Stimulated activated memory B cell treated with anti-CD40 and anti-IgM and Interleukin-4, amounts not matched to agents 10 μg/mL and 1 μg/mL and 100 μg/mL, for 72 hours (primary cell): ENCODE measurements around the gene HS2ST1.
"Not testable (repeated sequence)": the region's sequence is repeated elsewhere in the genome, so short reads cannot be mapped to it uniquely, and the experiment has no call there.

Source experiments
- ATAC-seq: fragments of 150-1000 bp; cut with Tn5 transposase; 2 replicates; pipeline ENCODE4 v1.10.0; 2021
- H3K27ac Mint-ChIP-seq: one replicate; pipeline ENCODE4 v1.8.0; 2022; ENCODE audit warnings: mild to moderate bottlenecking, mixed read lengths
- H3K27me3 Mint-ChIP-seq: one replicate; pipeline ENCODE4 v1.8.0; 2022; ENCODE audit warnings: mixed read lengths
- H3K36me3 Mint-ChIP-seq: one replicate; pipeline ENCODE4 v1.8.0; 2022; ENCODE audit warnings: mixed read lengths
- H3K4me1 Mint-ChIP-seq: one replicate; pipeline ENCODE4 v1.8.0; 2022; ENCODE audit warnings: mixed read lengths
- H3K4me3 Mint-ChIP-seq: one replicate; pipeline ENCODE4 v1.8.0; 2022; ENCODE audit warnings: mild to moderate bottlenecking, moderate library complexity, mixed read lengths
- H3K9me3 Mint-ChIP-seq: one replicate; pipeline ENCODE4 v1.8.0; 2022; ENCODE audit warnings: mixed read lengths

HS2ST1 gene

DNA sequence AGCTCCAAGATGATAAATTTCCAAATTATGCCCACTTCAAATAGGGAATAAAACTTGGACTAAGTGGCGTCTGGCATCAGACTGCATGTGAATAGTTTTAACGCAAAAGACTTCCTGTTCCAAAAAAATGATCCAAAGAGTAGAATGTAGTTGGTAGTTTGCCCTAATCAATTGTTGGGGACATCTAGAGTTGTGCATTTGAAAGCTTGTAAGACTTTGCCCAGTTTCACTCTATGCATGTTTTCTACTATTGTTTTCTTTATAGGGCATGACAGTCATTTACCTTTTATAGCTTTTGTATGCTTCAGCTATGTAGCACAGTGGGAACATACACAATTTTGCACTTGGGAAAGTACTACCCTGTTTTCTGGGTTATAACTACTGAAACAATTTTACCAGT is 86.0 kb downstream of the HS2ST1 start:
- no peak for ATAC-seq
- H3K36me3 Mint-ChIP-seq, result peaks cover 5% of the 10 kb centered on the region
- no peaks in the 10 kb centered on the region for H3K9me3 Mint-ChIP-seq
- H3K4me1 Mint-ChIP-seq, result peaks cover 2% of the 10 kb centered on the region
- no peak overlapping the region for H3K4me3 Mint-ChIP-seq
- H3K27me3 Mint-ChIP-seq, result no peaks in the 10 kb centered on the region
- no peak overlapping the region for H3K27ac Mint-ChIP-seq

DNA sequence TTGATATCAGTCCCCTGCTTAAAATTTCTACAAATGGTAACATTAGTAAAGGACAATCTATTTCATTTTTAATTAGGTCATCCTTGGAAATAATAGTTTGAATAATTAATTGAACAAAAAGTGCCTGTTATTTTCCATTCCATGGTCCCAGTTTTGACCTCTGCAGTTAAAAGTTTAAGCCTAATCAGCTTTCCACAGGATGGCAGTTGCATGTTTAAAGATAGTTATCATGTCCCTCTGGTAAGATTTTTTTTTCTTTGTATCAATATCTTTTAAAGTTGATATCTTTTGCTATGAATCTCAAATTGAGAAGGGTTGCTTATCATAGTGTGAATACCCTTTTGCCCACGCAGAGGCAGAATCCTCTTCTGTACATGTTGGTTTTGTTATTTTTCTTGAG is 90.4 kb downstream of the HS2ST1 start:
- no peaks in the 10 kb centered on the region for H3K9me3 Mint-ChIP-seq
- H3K27me3 Mint-ChIP-seq, result no peaks in the 10 kb centered on the region
- H3K36me3 Mint-ChIP-seq, result no peaks in the 10 kb centered on the region
- no peak overlapping the region for H3K27ac Mint-ChIP-seq
- ATAC-seq, result no peak
- H3K4me1 Mint-ChIP-seq, result no peaks in the 10 kb centered on the region
- H3K4me3 Mint-ChIP-seq, result no peak overlapping the region

DNA sequence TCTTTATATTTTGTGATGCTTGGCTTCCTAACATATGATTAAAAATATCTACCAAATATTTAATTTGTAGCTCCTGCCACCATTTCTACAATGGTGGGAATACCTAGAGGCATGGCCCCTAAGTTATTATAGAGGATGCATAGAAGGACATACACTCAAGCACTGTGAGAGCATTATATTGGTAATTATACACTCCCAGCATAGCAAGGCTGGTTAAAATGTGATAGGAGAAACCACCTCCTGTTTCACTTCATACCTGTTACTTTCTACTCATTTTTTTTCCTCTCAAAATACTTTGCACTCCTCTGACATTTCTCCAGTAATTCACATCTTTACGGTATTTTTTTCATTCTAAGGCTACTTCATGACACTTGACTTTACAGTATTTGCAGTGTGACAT is 92.9 kb downstream of the HS2ST1 start:
- no peak for ATAC-seq
- H3K9me3 Mint-ChIP-seq, result peaks cover 7% of the 10 kb centered on the region
- H3K27ac Mint-ChIP-seq, result no peak overlapping the region
- H3K4me1 Mint-ChIP-seq, result no peaks in the 10 kb centered on the region
- H3K4me3 Mint-ChIP-seq, result no peak overlapping the region
- no peaks in the 10 kb centered on the region for H3K27me3 Mint-ChIP-seq
- H3K36me3 Mint-ChIP-seq, result peaks cover 7% of the 10 kb centered on the region

DNA sequence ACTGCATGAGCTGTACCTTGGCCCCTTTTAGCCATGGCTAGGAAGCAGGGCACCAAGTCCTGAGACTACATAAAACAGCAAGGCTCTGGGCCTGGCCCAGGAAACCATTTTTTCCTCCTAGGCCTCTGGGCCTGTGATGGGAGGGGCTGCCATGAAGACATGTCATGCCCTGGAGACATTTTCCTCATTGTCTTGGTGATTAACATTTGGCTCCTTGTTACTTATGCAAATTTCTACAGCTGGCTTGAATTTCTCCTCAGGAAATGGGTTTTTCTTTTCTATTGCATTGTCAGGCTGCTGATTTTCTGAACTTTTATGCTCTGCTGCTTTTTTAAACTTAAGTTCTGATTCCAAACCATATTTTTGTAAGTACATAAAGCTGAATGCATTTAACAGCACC is 99.0 kb downstream of the HS2ST1 start:
- not testable (repeated sequence) for H3K4me3 Mint-ChIP-seq, H3K27me3 Mint-ChIP-seq, H3K27ac Mint-ChIP-seq

DNA sequence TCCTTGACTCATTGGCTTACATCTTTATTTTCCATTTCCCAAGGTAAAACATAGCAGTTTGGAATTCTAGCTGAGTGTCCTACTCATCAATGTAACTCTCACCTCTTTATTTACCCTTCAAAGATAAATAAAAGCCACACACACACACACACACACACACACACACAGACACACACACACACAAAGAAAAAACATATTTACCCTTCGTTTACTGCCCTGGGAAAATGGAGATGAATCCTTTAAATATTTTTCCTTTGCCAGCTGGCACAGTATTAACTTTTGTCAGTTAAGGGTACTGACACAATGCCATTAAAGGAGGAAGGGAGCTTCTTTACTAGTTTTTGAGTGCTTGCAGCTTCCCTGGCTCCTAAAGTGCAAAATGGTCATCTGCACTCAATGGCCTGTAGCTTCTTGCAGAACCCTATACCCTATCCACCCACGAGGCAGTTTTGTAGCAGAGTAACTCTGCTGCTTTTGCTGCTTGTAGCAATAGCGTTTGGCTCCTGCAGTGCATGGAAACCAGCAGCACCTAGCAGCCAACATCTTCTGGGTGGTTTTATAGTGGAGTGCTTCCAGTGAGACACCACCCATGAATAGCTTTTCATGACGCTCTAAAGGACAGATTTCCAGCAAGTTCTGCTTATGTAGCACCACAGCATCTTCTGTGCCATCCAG is 103.7 kb downstream of the HS2ST1 start:
- peaks cover 18% of the 10 kb centered on the region for H3K36me3 Mint-ChIP-seq
- H3K9me3 Mint-ChIP-seq, result peaks cover 6% of the 10 kb centered on the region
- H3K4me3 Mint-ChIP-seq, result no peak overlapping the region
- H3K4me1 Mint-ChIP-seq, result no peaks in the 10 kb centered on the region
- H3K27ac Mint-ChIP-seq, result no peak overlapping the region
- ATAC-seq, result no peak
- H3K27me3 Mint-ChIP-seq, result no peaks in the 10 kb centered on the region

More for the DNA sequence above, 99.0 kb downstream of the HS2ST1 start:
- not testable (repeated sequence) for H3K4me1 Mint-ChIP-seq, ATAC-seq
- H3K36me3 Mint-ChIP-seq, result peaks cover 30% of the 10 kb centered on the region
- peaks cover 13% of the 10 kb centered on the region for H3K9me3 Mint-ChIP-seq

DNA sequence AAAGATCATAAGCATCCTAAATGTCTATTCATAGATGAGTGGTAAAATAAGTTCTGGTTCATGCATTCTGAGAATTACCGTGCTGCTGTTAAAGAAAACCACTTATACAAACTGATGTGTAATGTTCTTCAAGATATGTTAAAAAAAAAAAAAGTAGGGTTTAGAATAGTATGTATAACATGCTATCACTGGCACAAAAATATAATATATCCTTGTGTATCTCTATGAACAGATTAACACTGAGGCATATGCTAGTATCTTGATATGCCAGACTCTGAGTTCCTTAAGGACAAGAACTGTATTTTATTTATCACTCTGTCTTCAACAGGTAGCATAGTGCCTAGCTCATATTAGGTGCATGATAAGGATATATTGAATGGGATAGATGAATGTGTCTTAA is 108.9 kb downstream of the HS2ST1 start:
- no peaks in the 10 kb centered on the region for H3K9me3 Mint-ChIP-seq
- no peaks in the 10 kb centered on the region for H3K27me3 Mint-ChIP-seq
- peaks cover 14% of the 10 kb centered on the region for H3K4me1 Mint-ChIP-seq
- ATAC-seq, result no peak
- H3K27ac Mint-ChIP-seq, result no peak overlapping the region
- no peaks in the 10 kb centered on the region for H3K36me3 Mint-ChIP-seq
- H3K4me3 Mint-ChIP-seq, result no peak overlapping the region

DNA sequence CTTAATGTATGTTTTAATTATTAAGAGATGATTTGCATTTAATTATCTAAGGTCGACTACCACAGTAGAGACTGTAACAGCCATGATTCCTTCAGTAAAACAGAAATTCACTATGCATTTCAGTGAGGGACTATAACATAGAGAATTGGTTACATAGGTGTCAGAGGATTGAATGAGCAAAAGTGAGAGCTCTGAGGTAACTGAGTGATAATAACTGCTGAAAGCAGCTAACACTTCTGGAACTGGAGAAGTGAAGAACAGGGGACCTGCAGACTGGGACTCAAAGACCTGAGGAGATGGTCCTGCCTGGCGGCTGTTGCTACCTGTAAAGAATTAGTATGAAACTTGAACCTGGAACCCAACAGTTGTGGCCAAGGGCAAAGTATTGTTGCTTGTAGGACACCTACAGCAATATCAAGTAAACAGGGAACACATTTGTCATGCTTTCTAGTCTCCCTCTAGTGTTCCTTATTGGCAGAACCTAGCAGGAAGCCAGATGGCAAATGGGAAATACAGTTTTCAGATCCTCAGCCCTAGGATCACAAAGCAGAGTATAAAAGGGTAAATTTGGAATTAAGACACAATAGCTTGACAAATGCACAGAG is 110.6 kb downstream of the HS2ST1 start:
- no peak for ATAC-seq
- Mint-ChIP-seq H3K27ac (peak overlapping the region; percentile 51), H3K4me1 (peaks cover 14% of the 10 kb centered on the region), H3K27me3 (no peaks in the 10 kb centered on the region), H3K36me3 (no peaks in the 10 kb centered on the region), H3K4me3 (no peak overlapping the region), H3K9me3 (no peaks in the 10 kb centered on the region)

DNA sequence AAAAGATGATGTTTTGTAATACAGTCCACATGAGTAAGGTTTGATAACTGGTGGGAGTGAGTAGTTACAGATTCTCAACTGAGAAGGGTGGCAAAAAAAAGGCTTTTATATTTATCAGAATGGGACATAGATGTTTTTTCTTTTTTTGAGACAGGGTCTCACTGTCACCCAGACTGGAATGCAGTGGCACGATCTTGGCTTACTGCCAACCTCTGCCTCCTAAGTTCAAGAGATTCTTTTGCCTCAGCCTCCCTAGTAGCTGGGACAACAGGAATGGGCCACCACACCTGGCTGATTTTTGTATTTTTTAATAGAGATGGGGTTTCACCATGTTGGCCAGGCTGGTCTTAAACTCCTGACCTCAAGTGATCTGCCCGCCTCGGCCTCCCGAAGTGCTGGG is 113.1 kb downstream of the HS2ST1 start:
- H3K27ac Mint-ChIP-seq, H3K27me3 Mint-ChIP-seq, H3K9me3 Mint-ChIP-seq, H3K36me3 Mint-ChIP-seq, ATAC-seq, H3K4me3 Mint-ChIP-seq: not testable (repeated sequence)
- peaks cover 14% of the 10 kb centered on the region for H3K4me1 Mint-ChIP-seq

DNA sequence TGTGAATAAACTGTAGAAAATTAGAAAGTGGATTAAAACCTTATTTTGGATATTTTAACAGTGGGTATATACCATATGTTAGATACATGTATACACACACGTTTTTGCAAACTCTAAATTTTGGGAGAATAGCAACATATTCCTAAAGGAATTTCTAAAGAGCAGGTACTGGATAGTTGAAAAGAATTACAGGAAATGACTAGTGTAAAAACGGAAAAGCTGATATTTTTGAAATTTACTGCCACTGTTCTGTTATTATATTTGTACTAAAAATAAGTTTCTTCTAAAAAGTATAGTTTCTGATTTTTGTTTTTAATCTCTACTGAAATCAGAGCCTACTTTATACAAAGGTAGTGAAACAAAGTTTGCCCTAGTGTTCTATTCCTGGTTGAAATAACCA is 114.1 kb downstream of the HS2ST1 start:
- ATAC-seq, result no peak
- Mint-ChIP-seq H3K9me3 (no peaks in the 10 kb centered on the region), H3K4me1 (peaks cover 12% of the 10 kb centered on the region), H3K4me3 (no peak overlapping the region), H3K27ac (no peak overlapping the region), H3K36me3 (no peaks in the 10 kb centered on the region), H3K27me3 (no peaks in the 10 kb centered on the region)

DNA sequence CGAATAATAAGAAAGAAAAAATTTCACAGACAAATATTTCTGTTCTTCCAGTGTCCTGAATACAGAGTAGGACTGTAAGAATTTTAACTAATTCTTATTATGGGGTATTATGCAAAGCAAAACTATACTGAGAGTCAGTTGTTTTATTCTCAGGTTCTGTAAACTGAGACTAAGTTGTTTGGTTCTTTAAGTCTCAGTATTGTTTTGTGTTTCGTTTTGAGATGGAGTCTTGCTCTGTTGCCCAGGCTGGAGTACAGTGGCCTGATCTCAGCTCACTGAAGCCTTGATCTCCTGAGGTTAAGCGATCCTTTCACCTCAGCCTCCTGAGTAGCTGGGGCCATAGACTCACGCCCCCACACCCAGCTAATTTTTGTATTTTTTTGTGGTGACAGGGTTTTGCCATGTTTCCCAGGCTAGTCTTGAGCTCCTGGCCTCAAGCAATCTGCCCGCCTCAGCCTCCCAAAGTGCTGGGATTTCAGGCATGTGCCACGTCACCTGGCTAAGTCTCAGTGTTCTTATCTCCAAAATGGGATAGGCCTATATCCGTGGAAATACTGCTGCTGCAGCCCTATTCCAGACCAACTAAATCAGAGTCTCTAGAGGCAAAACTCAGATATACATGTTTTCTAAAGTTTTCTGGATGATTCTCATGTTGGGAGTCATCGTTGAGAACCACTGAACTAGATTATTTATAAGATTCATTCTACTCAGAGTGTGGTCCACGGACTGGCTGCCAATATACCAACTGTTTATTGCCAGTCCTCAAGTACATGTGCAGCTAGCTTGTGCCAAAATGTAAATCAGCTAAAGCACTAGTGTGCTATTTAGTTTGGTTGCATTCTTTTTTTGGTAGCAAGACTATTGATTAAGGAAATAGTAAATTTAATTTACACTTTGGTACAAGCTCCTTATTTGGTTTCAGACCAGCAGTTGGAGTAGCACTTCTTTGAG is 116.6 kb downstream of the HS2ST1 start:
- Mint-ChIP-seq H3K27ac (no peak overlapping the region), H3K4me3 (no peak overlapping the region), H3K27me3 (no peaks in the 10 kb centered on the region), H3K9me3 (no peaks in the 10 kb centered on the region), H3K4me1 (peaks cover under 1% of the 10 kb centered on the region), H3K36me3 (no peaks in the 10 kb centered on the region)
- peak; percentile 36 for ATAC-seq

DNA sequence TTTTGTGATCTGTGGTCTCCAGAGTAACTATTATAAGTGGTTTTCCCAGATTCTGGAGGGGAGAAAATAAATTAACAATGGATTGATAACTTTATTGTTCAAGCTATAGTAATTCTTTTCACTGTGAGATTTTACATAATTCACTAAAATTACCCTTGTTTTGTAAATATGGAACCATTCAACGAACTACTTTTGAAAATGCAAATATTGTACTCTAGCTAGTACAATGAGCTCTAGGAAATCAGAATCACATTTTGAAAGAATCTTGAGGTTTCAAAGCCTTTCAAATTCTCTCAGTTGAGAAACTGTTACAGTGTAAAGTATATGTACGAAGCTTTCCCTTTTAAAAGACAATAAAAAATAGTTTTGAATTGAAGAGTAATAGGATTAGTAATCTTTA is 119.9 kb downstream of the HS2ST1 start:
- peaks cover 6% of the 10 kb centered on the region for H3K4me1 Mint-ChIP-seq
- no peak overlapping the region for H3K27ac Mint-ChIP-seq
- no peak overlapping the region for H3K4me3 Mint-ChIP-seq
- no peaks in the 10 kb centered on the region for H3K9me3 Mint-ChIP-seq
- H3K36me3 Mint-ChIP-seq, result no peaks in the 10 kb centered on the region
- ATAC-seq, result no peak
- no peaks in the 10 kb centered on the region for H3K27me3 Mint-ChIP-seq

DNA sequence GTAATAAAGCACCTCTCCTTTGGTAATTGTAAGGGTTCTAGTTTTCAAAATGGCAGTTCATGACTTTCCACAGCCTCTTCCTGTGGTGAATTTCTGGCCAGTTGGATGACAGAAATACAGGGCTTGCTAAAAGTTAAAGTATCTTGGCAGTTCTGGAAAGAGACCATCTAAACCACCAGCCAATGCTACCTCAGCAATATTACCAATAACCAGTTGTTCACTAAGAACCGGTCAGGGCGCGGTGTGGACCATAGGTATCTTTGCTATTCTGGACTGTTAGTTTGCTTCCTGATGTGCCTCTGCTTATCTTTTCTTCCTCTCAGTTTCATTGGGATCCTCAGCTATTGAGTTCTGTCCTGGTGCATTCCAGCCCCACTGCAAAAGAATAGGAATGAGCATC is 124.7 kb downstream of the HS2ST1 start:
- H3K27me3 Mint-ChIP-seq, result no peaks in the 10 kb centered on the region

DNA sequence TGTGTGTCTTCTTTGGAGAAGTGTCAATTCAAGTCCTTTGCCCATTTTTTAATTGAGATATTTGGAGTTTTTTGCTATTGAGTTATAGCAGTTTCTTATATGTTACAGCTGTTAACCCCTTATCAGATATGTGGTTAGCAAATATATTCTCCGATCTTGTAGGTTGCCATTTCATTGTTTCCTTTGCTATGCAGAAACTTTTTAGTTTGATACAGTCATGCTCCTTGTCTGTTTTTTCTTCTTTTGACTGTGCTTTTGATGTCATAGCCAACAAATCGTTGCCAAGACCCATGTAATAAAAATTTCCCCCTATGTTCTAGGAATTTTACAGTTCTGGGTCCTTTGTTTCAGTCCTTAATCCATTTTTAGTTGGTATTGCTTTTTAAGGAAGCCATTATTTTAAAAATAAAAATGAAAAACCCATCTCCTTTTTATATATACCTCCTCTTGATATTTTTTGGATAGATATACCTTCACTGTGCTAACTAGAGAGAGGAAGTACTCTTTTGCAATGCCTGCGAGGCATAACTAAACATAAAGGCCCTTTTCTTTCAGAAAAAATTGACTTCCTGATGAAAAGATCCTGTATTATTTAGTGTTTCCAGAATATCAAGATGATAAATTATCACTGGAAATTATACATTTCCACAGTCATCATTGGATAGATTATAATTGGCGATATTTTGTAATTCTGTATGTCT is 127.8 kb downstream of the HS2ST1 start:
- no peak overlapping the region for H3K27ac Mint-ChIP-seq
- ATAC-seq, result no peak
- H3K36me3 Mint-ChIP-seq, result no peaks in the 10 kb centered on the region
- H3K4me3 Mint-ChIP-seq, result no peak overlapping the region
- H3K27me3 Mint-ChIP-seq, result no peaks in the 10 kb centered on the region
- H3K4me1 Mint-ChIP-seq, result peaks cover 36% of the 10 kb centered on the region
- H3K9me3 Mint-ChIP-seq, result no peaks in the 10 kb centered on the region

More for the DNA sequence above, 124.7 kb downstream of the HS2ST1 start:
- H3K36me3 Mint-ChIP-seq, result no peaks in the 10 kb centered on the region
- H3K4me1 Mint-ChIP-seq, result peaks cover 25% of the 10 kb centered on the region
- no peaks in the 10 kb centered on the region for H3K9me3 Mint-ChIP-seq
- no peak overlapping the region for H3K4me3 Mint-ChIP-seq
- ATAC-seq, result no peak
- H3K27ac Mint-ChIP-seq, result no peak overlapping the region

DNA sequence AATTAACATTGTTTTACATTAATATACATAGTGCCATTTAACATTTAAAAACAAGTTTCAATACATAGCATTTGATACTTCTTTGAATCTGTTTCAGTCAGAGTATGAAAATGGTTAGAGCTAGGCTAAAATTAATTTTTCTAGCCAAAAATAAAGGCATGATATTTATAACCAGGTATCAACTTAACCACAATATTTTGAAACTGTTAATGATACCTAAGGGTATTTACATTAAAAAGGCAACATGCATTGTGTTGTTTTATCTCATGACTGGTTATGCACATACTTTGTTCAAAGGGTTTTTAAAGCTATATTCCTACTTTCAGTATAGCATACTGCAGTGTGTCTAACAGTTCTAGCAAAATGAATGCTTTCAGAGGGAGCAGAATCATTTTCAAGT is 130.0 kb downstream of the HS2ST1 start:
- Mint-ChIP-seq H3K9me3 (no peaks in the 10 kb centered on the region), H3K4me1 (peaks cover 36% of the 10 kb centered on the region), H3K27me3 (no peaks in the 10 kb centered on the region), H3K4me3 (no peak overlapping the region), H3K27ac (no peak overlapping the region), H3K36me3 (peaks cover 8% of the 10 kb centered on the region)
- no peak for ATAC-seq

DNA sequence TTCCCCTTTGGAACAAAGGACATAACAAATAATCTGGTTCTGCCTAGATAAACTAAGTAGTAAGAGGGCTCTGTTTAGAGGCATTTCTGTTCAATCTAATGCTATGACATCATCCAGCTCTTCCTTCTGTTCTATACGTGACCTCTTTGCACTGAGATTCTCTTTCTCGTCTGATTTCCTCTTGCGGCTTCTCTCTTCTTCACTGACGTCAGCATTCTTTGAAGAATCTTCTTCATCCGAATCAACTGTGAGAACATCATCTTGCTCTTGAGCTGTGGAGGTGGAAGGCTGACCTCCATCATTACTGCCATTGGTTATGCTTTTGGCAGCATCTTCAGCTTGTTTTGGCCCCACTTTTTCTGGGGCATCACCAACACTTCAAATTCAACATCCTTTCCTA is 130.4 kb downstream of the HS2ST1 start:
- Mint-ChIP-seq H3K4me3 (no peak overlapping the region), H3K27me3 (no peaks in the 10 kb centered on the region), H3K27ac (no peak overlapping the region), H3K9me3 (no peaks in the 10 kb centered on the region), H3K36me3 (peaks cover 8% of the 10 kb centered on the region), H3K4me1 (peaks cover 36% of the 10 kb centered on the region)
- peak; percentile 27 for ATAC-seq
